Adipose tissue (tissue), 3 donors: ENCODE data around the gene CCDC158. TPM values are rescaled to one million over a fixed set of nuclear protein-coding genes. Genes with fewer than 3 reads are reported as not detected.
"Not testable (repeated sequence)": the region's sequence is repeated elsewhere in the genome, so short reads cannot be mapped to it uniquely, and the experiment has no call there.

ENCODE experiments used
- H3K27ac ChIP-seq: one replicate; pipeline ENCODE4 v1.5.1; 2013; ENCODE audit warnings: low read depth, low read length
- WGBS, 3 donors: extraction: QIAGEN DNeasy Blood & Tissue Kit; methylation state at CpG; one replicate each; pipeline ENCODE4 v1.1.7; 2013; 5-methylcytosine and 5-hydroxymethylcytosine counted together
- polyA plus RNA-seq, 3 donors: library from polyadenylated mRNA; stranded (reverse); fragments of 200-250 nt; gene quantifications; one replicate each; pipeline ENCODE4 v1.2.3, GENCODE V29; 2013
- donor health status: healthy with polysubstance abuse.
- donor health status: Bipolar disorder and iron deficiency.
- donor health status: healthy.

The CCDC158 gene
- polyA plus RNA-seq, 3 donors, result 0.11 to 0.25 (median 0.25) TPM

GRCh38 chr4:76380561-76380960 is 40.4 kb downstream of the CCDC158 start:
- WGBS, 3 donors, result 90 to 95% (median 91%) methylated on average over 6 of the region's 6 CpGs
- no peak overlapping the region for H3K27ac ChIP-seq

GRCh38 chr4:76377911-76378310 is 43.0 kb downstream of the CCDC158 start:
- 25 to 40% (median 34%) methylated on average over 5 of the region's 5 CpGs for WGBS, 3 donors
- H3K27ac ChIP-seq, result no peak overlapping the region

DNA sequence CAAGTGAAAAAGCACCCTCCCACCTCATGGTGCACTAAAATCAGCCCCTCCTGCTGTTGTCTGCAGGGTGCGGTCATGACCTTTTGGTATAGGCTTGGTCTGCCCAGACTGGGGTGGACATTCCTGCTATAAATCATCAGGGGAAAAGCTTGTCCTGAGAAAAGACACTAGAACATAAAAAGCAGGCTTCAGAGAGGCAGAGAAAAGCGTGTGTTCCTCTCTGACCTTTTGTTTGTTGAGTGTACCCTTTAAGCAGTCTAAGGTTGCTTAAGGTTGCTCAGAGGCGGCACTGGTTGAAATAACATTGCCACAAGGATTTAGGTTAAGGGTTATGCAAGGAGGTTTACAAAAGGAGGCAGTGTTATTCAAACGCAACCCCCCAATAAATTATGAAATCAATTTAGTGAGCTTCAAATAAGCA is 43.5 kb downstream of the CCDC158 start:
- H3K27ac ChIP-seq, result no peak overlapping the region
- 46% methylated on average over 4 of the region's 4 CpGs for WGBS, 3 donors

- 56 to 97% (median 90%) methylated on average over 1 of the region's 1 CpG for WGBS, 3 donors
- H3K27ac ChIP-seq, result no peak overlapping the region
Observed at GRCh38 chr4:76376534-76376933, 44.4 kb downstream of the CCDC158 start.

DNA sequence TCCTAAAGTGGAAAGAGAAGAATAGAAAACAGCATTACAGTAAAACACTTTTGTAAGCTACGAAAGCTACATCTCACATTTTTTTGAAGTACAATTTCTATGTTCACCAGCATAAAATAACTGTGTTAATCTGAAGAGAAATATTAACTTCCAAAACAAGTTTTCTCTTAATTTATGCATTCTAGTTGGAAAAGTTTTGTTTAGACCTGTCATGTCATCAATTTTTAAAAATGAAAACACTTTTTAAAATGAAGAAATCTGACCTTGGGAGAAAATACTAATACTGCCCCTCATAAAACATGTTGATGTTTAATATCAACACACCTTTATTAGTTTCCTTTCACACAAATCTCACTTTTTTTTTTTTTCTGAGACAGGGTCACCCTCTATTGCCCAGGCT is 45.2 kb downstream of the CCDC158 start:
- 80 to 95% (median 86%) methylated on average over 1 of the region's 1 CpG for WGBS, 3 donors
- no peak overlapping the region for H3K27ac ChIP-seq

DNA sequence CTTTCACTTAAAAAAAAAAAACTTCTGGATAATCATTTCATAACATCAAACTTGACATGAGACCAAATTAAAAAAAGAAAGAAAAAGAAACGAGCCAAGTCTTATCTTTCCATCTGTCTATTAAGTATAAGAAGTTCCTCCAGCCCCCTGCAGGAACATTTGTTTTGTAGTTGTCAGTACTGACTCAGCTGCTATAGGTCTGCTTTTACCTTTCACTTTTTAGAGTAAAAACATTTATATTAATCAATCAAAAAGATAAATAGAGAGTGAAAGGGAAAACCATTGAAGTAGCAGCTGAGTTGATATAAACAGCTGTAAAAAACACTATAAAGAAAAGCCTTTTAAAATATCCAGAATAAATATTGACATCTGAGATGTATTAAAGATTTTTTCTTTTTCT is 46.1 kb downstream of the CCDC158 start:
- no peak overlapping the region for H3K27ac ChIP-seq
- WGBS, 3 donors, result 0 to 15% (median 2%) methylated on average over 1 of the region's 1 CpG

GRCh38 chr4:76373919-76374552 is 46.9 kb downstream of the CCDC158 start:
- H3K27ac ChIP-seq, result no peak overlapping the region
- 48 to 59% (median 53%) methylated on average over 6 of the region's 6 CpGs for WGBS, 3 donors

DNA sequence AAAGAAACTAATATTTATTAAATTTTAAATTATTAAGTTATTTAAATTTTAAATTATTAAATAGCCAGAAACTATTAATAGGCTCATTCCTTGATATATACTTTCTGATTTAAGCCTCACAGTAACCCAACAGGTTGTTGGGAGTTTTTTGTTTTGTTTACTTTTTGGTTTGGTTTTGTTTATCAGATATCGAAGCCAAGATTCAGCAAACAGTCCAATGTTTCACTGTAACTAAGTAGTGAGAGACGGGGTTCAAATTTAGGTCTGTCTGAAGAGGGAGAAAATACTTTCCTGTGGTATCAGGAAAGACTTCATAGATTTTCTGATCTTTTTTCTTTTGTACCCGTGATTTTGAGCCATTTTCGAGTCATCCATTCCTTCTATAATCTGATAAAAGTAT is 54.2 kb downstream of the CCDC158 start:
- no peak overlapping the region for H3K27ac ChIP-seq
- WGBS, 3 donors, result 67 to 88% (median 85%) methylated on average over 4 of the region's 4 CpGs

GRCh38 chr4:76365636-76366035 is 55.3 kb downstream of the CCDC158 start:
- 85 to 97% (median 85%) methylated on average over 3 of the region's 3 CpGs for WGBS, 3 donors
- no peak overlapping the region for H3K27ac ChIP-seq

- H3K27ac ChIP-seq, result no peak overlapping the region
- WGBS, 3 donors, result 73 to 95% (median 84%) methylated on average over 3 of the region's 3 CpGs
Observed at GRCh38 chr4:76364763-76365162, 56.2 kb downstream of the CCDC158 start.

DNA sequence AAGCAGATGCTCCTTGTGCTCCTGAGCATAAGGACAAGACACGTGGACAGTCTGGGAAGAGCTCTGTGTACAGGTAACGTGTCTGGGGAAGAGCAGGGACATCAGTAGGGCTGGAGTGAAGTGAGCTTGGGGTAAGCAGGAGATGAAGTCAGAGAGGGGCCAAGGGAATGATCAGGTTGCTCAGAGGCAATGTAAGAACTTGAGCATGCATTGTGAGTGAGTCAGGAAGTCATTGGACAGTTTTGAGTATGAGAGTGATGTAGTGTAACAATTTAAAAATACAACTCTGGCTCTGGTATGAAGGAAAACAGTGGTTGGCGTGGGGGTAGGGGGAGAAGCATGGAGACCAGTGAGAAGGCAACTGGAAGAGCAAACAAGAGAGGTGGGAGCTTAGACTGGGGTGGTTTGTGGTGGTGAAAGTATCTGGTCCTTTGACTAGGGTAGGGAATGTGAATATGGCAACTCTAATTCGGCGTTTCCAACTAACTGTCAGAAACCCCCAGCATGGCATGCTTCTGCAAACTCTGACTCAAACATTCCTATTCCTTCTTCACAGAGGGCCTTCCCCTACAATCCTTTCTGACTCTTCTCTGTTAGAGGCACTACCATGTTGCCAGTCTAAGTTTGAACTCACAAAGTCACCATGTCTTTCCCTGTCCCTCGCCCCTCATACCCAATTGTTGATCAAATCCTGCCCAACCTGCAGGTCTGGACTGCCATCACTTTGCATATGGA is 57.2 kb downstream of the CCDC158 start:
- 89 to 91% (median 91%) methylated on average over 6 of the region's 6 CpGs for WGBS, 3 donors
- H3K27ac ChIP-seq, result no peak overlapping the region

- no peak overlapping the region for H3K27ac ChIP-seq
- 29 to 94% (median 93%) methylated on average over 3 of the region's 3 CpGs for WGBS, 3 donors
Observed at GRCh38 chr4:76361689-76362412, 59.1 kb downstream of the CCDC158 start.

GRCh38 chr4:76359881-76360466 is 61.0 kb downstream of the CCDC158 start:
- not testable (repeated sequence) for H3K27ac ChIP-seq

GRCh38 chr4:76357981-76358380 is 63.0 kb downstream of the CCDC158 start:
- no peak overlapping the region for H3K27ac ChIP-seq
- WGBS, 3 donors, result 80 to 86% (median 82%) methylated on average over 2 of the region's 2 CpGs

DNA sequence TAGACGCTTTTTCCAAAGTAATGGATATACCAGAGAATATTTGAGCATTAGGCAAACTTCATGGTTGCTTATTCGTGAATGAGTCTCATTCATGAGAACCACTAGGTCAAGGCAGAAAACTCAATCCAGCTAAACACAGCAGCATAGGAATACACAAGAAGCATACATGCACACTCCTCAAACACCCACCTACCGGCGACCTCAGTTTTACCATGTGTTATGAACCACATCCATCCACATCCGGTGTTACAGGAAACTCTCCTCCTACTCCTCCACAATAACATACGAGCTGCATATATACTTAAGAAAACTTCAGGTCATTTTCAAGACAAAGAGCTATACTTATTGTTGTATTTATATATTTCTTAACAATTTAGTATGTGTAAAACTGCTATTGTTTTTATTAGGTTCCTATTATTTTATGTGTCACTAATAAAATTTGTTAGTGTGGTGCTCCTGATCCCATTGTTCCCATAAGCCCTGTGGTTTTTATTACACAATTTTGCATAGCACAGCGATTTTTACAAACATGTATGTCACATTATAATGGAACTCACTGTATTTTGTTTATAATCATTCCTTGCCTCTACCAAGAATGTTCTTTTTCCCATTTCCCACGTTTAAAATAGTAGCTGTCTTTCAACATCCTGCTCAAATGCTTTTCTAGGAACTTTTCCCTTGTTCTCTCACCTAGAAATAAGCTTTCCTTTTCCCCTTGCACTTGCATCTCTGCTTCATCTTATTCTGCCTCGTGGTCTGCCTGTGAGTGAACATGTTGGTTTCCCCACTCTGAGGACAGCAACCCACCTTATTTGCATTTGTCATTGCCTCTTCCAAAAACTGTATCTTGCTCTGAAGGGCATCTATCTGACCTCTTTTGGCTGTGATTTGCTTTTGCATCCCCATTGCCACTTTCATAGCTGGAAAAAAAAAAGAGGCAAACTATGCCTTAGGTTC is 66.1 kb downstream of the CCDC158 start:
- WGBS, 3 donors, result 65 to 79% (median 69%) methylated on average over 9 of the region's 9 CpGs
- no peak overlapping the region for H3K27ac ChIP-seq

DNA sequence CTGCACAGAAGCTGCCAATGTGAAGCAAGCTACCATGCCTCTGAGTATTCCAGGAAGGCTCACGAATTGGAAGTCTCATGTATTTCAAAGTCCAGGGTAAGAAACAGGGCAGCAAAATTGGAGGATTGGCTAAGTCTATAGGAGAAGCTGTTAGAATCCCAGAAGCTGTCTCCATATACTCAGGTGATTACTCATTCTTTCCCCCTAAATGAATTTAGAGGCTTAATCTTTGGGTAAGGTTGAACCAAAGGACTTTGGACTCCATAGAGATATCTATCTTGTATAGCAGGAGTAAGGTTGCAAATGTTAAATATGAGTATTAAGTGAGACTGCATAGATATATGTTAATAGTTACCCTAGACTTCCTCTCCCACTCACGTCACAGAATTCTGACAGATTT is 78.1 kb downstream of the CCDC158 start:
- H3K27ac ChIP-seq, result no peak overlapping the region
- 41 to 79% (median 77%) methylated on average over 2 of the region's 2 CpGs for WGBS, 3 donors

GRCh38 chr4:76342191-76342590 is 78.8 kb downstream of the CCDC158 start:
- WGBS, 3 donors, result 91 to 97% (median 93%) methylated on average over 1 of the region's 1 CpG
- H3K27ac ChIP-seq, result no peak overlapping the region

DNA sequence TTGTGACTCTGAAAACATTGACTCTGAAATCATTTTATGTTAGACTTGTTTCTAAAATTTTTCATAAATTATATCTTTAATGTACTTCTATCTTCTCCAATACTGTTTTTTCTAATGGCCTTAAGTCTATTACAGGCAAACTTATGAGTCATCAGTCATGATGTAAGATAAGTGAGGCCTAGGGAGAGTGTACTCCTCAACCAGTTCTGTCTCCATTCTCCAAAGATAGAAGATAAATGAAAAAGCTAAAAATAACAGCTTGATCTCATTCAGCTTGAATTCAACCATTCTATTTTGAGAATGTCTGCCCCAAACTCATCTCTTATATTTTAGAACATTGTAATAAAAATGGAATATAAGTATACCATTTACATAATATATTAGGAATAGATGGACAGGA is 79.9 kb downstream of the CCDC158 start:
- H3K27ac ChIP-seq, result no peak overlapping the region
